ENCODE results near the gene HAUS1.

HAUS1 gene

DNA sequence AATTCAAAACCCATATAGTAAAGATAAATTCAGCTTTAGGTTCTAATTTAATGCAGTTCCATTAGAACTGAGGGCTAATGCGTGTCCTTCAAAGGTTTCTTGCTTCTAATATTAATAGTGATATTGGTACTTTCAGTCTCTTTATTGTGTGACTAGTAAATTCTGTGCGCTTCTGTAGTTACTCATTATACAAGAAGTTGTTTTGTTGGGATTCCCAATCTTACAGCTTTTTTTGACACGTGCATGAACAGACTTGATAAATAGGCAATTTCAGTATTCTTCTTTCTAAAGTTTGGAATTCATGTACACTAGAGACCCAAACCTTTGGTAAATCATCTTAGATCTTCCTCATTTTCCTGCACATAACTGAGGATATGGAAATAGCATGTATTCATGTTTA lies 71.8 kb downstream of the HAUS1 start:
- Histone ChIP-seq H3K4me3 (ENCODE audit: low read depth, low read length) (no peak overlapping the region), H3K27me3 (replicated peaks) (no peaks in the 10 kb centered on the region), H3K36me3 (replicated peaks) (no peaks in the 10 kb centered on the region), H3K27ac (no peak overlapping the region)
- DNase-seq = no peak
- in situ Hi-C loops (cut with HindIII; ENCODE audit: low pct_ligation_motif_present, low sequenced_read_pairs) = no loop called here
- TF ChIP-seq, protein P1, sequence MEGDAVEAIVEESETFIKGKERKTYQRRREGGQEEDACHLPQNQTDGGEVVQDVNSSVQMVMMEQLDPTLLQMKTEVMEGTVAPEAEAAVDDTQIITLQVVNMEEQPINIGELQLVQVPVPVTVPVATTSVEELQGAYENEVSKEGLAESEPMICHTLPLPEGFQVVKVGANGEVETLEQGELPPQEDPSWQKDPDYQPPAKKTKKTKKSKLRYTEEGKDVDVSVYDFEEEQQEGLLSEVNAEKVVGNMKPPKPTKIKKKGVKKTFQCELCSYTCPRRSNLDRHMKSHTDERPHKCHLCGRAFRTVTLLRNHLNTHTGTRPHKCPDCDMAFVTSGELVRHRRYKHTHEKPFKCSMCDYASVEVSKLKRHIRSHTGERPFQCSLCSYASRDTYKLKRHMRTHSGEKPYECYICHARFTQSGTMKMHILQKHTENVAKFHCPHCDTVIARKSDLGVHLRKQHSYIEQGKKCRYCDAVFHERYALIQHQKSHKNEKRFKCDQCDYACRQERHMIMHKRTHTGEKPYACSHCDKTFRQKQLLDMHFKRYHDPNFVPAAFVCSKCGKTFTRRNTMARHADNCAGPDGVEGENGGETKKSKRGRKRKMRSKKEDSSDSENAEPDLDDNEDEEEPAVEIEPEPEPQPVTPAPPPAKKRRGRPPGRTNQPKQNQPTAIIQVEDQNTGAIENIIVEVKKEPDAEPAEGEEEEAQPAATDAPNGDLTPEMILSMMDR (IDR thresholded peaks at IDR 0.05; ENCODE audit: low read depth, low read length, missing control alignments) = no peak

All from brain microvascular endothelial cell (primary cell).